GM23338 (cell line): ENCODE results near the gene ZBTB20. TPM values are rescaled to one million over a fixed set of nuclear protein-coding genes. Genes with fewer than 3 reads are reported as not detected.

Experiments used
- ATAC-seq: fragments of 200-7000 bp; cut with Tn5 transposase; 3 replicates; pipeline ENCODE4 v1.9.1; 2020
- DNase-seq: peaks from one replicate; pipeline ENCODE4 v3.0.0-alpha.2; 2015; ENCODE audit warnings: low spot score
- H2AFZ ChIP-seq: fragments of 200-600 bp; sonication (generic); 2 replicates; pipeline ENCODE4 v1.8.0; 2016; ENCODE audit warnings: antibody characterized with exemption, mild to moderate bottlenecking, moderate library complexity
- H3F3A ChIP-seq: fragments of 200-600 bp; sonication (generic); replicated peaks from 2 replicates; pipeline ENCODE4 v1.8.0; 2017; ENCODE audit warnings: antibody characterized with exemption, mixed run types, low read depth
- H3K27ac ChIP-seq: fragments of 200-600 bp; sonication (generic); 2 replicates; pipeline ENCODE4 v1.6.1; 2016; ENCODE audit warnings: low read depth
- H3K27me3 ChIP-seq: fragments of 200-600 bp; sonication (generic); 2 replicates; pipeline ENCODE4 v1.8.0; 2016; ENCODE audit warnings: mild to moderate bottlenecking, mixed run types, moderate library complexity; ENCODE audit not compliant: insufficient read depth
- H3K36me3 ChIP-seq: fragments of 200-600 bp; sonication (generic); 2 replicates; pipeline ENCODE4 v1.8.0; 2016; ENCODE audit warnings: mild to moderate bottlenecking; ENCODE audit not compliant: insufficient read depth
- H3K4me1 ChIP-seq: fragments of 200-600 bp; sonication (generic); 2 replicates; pipeline ENCODE4 v1.8.0; 2016; ENCODE audit warnings: mild to moderate bottlenecking, moderate library complexity; ENCODE audit not compliant: insufficient read depth
- H3K4me2 ChIP-seq: fragments of 200-600 bp; sonication (generic); 2 replicates; pipeline ENCODE4 v1.7.1; 2017; ENCODE audit warnings: mixed run types
- H3K4me3 ChIP-seq: fragments of 200-600 bp; sonication (generic); 2 replicates; pipeline ENCODE4 v1.6.1; 2016; ENCODE audit warnings: mixed run types
- H3K79me2 ChIP-seq: fragments of 200-600 bp; sonication (generic); replicated peaks from 2 replicates; pipeline ENCODE4 v1.8.0; 2017; ENCODE audit warnings: mild to moderate bottlenecking; ENCODE audit not compliant: insufficient read depth
- H3K9me2 ChIP-seq: fragments of 200-600 bp; sonication (generic); 2 replicates; pipeline ENCODE4 v1.8.0; 2017; ENCODE audit not compliant: insufficient read depth
- H4K20me1 ChIP-seq: fragments of 200-600 bp; sonication (generic); replicated peaks from 2 replicates; pipeline ENCODE4 v1.8.0; 2017; ENCODE audit warnings: mild to moderate bottlenecking; ENCODE audit not compliant: insufficient read depth
- H3K27ac Mint-ChIP-seq: 2 replicates; pipeline ENCODE4 v1.8.0; 2020; ENCODE audit warnings: inconsistent platforms, mild to moderate bottlenecking, moderate library complexity, mixed read lengths
- H3K27me3 Mint-ChIP-seq: 3 replicates; pipeline ENCODE4 v1.8.0; 2022; ENCODE audit warnings: low read depth, mild to moderate bottlenecking, moderate library complexity, mixed read lengths, inconsistent platforms; ENCODE audit not compliant: insufficient read depth, poor library complexity
- H3K36me3 Mint-ChIP-seq: 3 replicates; pipeline ENCODE4 v1.8.0; 2021; ENCODE audit warnings: low read depth, mild to moderate bottlenecking, inconsistent platforms, moderate library complexity, mixed read lengths
- H3K4me1 Mint-ChIP-seq: 3 replicates; pipeline ENCODE4 v1.8.0; 2020; ENCODE audit warnings: mild to moderate bottlenecking, inconsistent platforms, mixed read lengths
- H3K4me3 Mint-ChIP-seq: 3 replicates; pipeline ENCODE4 v1.8.0; 2021; ENCODE audit warnings: moderate library complexity, mild to moderate bottlenecking, inconsistent platforms, mixed read lengths
- H3K9me3 Mint-ChIP-seq: 3 replicates; pipeline ENCODE4 v1.8.0; 2020; ENCODE audit warnings: moderate library complexity, mild to moderate bottlenecking, inconsistent platforms, mixed read lengths
- CREB1 ChIP-seq: fragments of 250-450 bp; sonication (Bioruptor Pico); IDR thresholded peaks from 2 replicates; pipeline ENCODE4 v1.5.0; 2020; ENCODE audit warnings: low read depth, mild to moderate bottlenecking, moderate library complexity
- EZH2 ChIP-seq: fragments of 200-600 bp; sonication (generic); IDR thresholded peaks from one replicate; pipeline ENCODE4 v1.8.0; 2017; ENCODE audit warnings: antibody characterized with exemption, mild to moderate bottlenecking, low read depth; ENCODE audit not compliant: unreplicated experiment
- EZH2phosphoT487 ChIP-seq: fragments of 200-600 bp; sonication (generic); IDR thresholded peaks from one replicate; pipeline ENCODE4 v1.8.1; 2018; ENCODE audit warnings: antibody characterized with exemption; ENCODE audit not compliant: unreplicated experiment
- JUNB ChIP-seq: IDR thresholded peaks from one replicate; pipeline ENCODE4 v1.6.1; 2016; ENCODE audit warnings: antibody characterized with exemption; ENCODE audit not compliant: unreplicated experiment
- NANOG ChIP-seq: IDR thresholded peaks from 2 replicates; pipeline ENCODE4 v1.6.1; 2016; ENCODE audit warnings: antibody characterized with exemption, borderline replicate concordance
- POLR2AphosphoS5 ChIP-seq: IDR thresholded peaks from 2 replicates; pipeline ENCODE4 v1.6.1; 2016; ENCODE audit warnings: antibody characterized with exemption, low read depth
- STAT1 ChIP-seq: IDR thresholded peaks from one replicate; pipeline ENCODE4 v1.6.1; 2016; ENCODE audit warnings: antibody characterized with exemption; ENCODE audit not compliant: unreplicated experiment
- ZNF114 ChIP-seq: fragments of 250-450 bp; sonication (Bioruptor Pico); IDR thresholded peaks from 2 replicates; pipeline ENCODE4 v1.5.0; 2020; ENCODE audit warnings: mild to moderate bottlenecking, moderate library complexity
- ZNF331 ChIP-seq: fragments of 250-450 bp; sonication (Bioruptor Pico); IDR thresholded peaks from 2 replicates; pipeline ENCODE4 v1.5.0; 2020; ENCODE audit warnings: low read depth, mild to moderate bottlenecking, moderate library complexity
- polyA plus RNA-seq: library from polyadenylated mRNA; unstranded; fragments of >200 nt; fragmentation: Nextera tagmentation; extraction: Ambion mirVana; gene quantifications from 2 replicates; pipeline ENCODE4 v1.2.1, GENCODE V29; 2016
- total RNA-seq: library from RNA; depleted of rRNA; stranded (reverse); fragments of >200 nt; shearing (Covaris generic); gene quantifications from 2 replicates; pipeline ENCODE4 v1.2.3, GENCODE V29; 2014
- TF ChIP-seq, protein P1 (sequence below): IDR thresholded peaks from one replicate; pipeline ENCODE4 v1.6.1; 2018; ENCODE audit warnings: antibody characterized with exemption; ENCODE audit not compliant: unreplicated experiment
- TF ChIP-seq, protein P2 (sequence below), 2 experiments: fragments of 200-600 bp in 1 of 2; sonication (generic) in 1 of 2; conservative IDR thresholded peaks; 2 replicates each; pipeline versions ENCODE4 v1.5.1 to v1.6.1; 2016 to 2017; ENCODE audit warnings: antibody characterized with exemption in 2 of 2, low read depth in 2 of 2, mild to moderate bottlenecking in 2 of 2, moderate library complexity in 1 of 2
- TF ChIP-seq, protein P3 (sequence below): fragments of 250-450 bp; sonication (Bioruptor Pico); IDR thresholded peaks from 2 replicates; pipeline ENCODE4 v1.5.0; 2020; ENCODE audit warnings: mild to moderate bottlenecking, moderate library complexity
- TF ChIP-seq, protein P4 (sequence below): IDR thresholded peaks from 2 replicates; pipeline ENCODE4 v1.6.1; 2016; ENCODE audit warnings: antibody characterized with exemption

The ZBTB20 gene
- total and polyA plus RNA-seq, 2 experiments from 2014 or later = 2.0 to 3.3 TPM

DNA sequence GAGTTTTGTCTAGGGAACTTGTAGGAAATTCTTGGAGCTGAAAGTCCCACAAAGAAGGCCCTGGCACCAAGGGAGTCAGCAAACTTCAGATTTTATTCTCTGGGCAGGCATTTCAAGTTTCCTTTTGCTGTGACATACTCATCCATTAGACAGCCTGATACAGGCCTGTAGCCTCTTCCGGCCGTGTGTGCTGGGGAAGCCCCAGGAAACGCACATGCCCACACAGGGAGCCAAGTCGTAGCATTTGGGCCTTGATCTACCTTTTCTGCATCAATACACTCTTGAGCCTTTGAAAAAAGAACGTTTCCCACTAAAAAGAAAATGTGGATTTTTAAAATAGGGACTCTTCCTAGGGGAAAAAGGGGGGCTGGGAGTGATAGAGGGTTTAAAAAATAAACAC lies 838.3 kb downstream of the ZBTB20 start:
- H3K4me1 ChIP-seq = no peaks in the 10 kb centered on the region
- Mint-ChIP-seq H3K9me3 (no peaks in the 10 kb centered on the region), H3K27ac (no peak overlapping the region), H3K27me3 (peaks cover 5% of the 10 kb centered on the region), H3K4me3 (no peak overlapping the region), H3K4me1 (no peaks in the 10 kb centered on the region), H3K36me3 (no peaks in the 10 kb centered on the region)
- no peaks in the 10 kb centered on the region for H3K79me2 ChIP-seq
- ATAC-seq = no peak
- H3K27me3 ChIP-seq = no peaks in the 10 kb centered on the region
- H4K20me1 ChIP-seq = no peaks in the 10 kb centered on the region
- peaks cover 22% of the 10 kb centered on the region for H3K9me2 ChIP-seq
- H2AFZ ChIP-seq = no peak overlapping the region; the same call in 1 of the 2 replicates
- H3F3A ChIP-seq = no peaks in the 10 kb centered on the region
- DNase-seq = no peak
- TF ChIP-seq ZNF331 (CRISPR knock-in tag) (no peak), POLR2AphosphoS5 (no peak), STAT1 (no peak), CREB1 (CRISPR knock-in tag) (no peak), EZH2 (no peak), ZNF114 (no peak), EZH2phosphoT487 (no peak), JUNB (no peak), NANOG (no peak)
- TF ChIP-seq, protein P1, sequence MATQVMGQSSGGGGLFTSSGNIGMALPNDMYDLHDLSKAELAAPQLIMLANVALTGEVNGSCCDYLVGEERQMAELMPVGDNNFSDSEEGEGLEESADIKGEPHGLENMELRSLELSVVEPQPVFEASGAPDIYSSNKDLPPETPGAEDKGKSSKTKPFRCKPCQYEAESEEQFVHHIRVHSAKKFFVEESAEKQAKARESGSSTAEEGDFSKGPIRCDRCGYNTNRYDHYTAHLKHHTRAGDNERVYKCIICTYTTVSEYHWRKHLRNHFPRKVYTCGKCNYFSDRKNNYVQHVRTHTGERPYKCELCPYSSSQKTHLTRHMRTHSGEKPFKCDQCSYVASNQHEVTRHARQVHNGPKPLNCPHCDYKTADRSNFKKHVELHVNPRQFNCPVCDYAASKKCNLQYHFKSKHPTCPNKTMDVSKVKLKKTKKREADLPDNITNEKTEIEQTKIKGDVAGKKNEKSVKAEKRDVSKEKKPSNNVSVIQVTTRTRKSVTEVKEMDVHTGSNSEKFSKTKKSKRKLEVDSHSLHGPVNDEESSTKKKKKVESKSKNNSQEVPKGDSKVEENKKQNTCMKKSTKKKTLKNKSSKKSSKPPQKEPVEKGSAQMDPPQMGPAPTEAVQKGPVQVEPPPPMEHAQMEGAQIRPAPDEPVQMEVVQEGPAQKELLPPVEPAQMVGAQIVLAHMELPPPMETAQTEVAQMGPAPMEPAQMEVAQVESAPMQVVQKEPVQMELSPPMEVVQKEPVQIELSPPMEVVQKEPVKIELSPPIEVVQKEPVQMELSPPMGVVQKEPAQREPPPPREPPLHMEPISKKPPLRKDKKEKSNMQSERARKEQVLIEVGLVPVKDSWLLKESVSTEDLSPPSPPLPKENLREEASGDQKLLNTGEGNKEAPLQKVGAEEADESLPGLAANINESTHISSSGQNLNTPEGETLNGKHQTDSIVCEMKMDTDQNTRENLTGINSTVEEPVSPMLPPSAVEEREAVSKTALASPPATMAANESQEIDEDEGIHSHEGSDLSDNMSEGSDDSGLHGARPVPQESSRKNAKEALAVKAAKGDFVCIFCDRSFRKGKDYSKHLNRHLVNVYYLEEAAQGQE = no peak
- TF ChIP-seq, protein P2, sequence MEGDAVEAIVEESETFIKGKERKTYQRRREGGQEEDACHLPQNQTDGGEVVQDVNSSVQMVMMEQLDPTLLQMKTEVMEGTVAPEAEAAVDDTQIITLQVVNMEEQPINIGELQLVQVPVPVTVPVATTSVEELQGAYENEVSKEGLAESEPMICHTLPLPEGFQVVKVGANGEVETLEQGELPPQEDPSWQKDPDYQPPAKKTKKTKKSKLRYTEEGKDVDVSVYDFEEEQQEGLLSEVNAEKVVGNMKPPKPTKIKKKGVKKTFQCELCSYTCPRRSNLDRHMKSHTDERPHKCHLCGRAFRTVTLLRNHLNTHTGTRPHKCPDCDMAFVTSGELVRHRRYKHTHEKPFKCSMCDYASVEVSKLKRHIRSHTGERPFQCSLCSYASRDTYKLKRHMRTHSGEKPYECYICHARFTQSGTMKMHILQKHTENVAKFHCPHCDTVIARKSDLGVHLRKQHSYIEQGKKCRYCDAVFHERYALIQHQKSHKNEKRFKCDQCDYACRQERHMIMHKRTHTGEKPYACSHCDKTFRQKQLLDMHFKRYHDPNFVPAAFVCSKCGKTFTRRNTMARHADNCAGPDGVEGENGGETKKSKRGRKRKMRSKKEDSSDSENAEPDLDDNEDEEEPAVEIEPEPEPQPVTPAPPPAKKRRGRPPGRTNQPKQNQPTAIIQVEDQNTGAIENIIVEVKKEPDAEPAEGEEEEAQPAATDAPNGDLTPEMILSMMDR (conservative IDR thresholded peaks at IDR 0.05; ENCODE audit: low read depth in 2 of 2) = no peak
- TF ChIP-seq, protein P3, sequence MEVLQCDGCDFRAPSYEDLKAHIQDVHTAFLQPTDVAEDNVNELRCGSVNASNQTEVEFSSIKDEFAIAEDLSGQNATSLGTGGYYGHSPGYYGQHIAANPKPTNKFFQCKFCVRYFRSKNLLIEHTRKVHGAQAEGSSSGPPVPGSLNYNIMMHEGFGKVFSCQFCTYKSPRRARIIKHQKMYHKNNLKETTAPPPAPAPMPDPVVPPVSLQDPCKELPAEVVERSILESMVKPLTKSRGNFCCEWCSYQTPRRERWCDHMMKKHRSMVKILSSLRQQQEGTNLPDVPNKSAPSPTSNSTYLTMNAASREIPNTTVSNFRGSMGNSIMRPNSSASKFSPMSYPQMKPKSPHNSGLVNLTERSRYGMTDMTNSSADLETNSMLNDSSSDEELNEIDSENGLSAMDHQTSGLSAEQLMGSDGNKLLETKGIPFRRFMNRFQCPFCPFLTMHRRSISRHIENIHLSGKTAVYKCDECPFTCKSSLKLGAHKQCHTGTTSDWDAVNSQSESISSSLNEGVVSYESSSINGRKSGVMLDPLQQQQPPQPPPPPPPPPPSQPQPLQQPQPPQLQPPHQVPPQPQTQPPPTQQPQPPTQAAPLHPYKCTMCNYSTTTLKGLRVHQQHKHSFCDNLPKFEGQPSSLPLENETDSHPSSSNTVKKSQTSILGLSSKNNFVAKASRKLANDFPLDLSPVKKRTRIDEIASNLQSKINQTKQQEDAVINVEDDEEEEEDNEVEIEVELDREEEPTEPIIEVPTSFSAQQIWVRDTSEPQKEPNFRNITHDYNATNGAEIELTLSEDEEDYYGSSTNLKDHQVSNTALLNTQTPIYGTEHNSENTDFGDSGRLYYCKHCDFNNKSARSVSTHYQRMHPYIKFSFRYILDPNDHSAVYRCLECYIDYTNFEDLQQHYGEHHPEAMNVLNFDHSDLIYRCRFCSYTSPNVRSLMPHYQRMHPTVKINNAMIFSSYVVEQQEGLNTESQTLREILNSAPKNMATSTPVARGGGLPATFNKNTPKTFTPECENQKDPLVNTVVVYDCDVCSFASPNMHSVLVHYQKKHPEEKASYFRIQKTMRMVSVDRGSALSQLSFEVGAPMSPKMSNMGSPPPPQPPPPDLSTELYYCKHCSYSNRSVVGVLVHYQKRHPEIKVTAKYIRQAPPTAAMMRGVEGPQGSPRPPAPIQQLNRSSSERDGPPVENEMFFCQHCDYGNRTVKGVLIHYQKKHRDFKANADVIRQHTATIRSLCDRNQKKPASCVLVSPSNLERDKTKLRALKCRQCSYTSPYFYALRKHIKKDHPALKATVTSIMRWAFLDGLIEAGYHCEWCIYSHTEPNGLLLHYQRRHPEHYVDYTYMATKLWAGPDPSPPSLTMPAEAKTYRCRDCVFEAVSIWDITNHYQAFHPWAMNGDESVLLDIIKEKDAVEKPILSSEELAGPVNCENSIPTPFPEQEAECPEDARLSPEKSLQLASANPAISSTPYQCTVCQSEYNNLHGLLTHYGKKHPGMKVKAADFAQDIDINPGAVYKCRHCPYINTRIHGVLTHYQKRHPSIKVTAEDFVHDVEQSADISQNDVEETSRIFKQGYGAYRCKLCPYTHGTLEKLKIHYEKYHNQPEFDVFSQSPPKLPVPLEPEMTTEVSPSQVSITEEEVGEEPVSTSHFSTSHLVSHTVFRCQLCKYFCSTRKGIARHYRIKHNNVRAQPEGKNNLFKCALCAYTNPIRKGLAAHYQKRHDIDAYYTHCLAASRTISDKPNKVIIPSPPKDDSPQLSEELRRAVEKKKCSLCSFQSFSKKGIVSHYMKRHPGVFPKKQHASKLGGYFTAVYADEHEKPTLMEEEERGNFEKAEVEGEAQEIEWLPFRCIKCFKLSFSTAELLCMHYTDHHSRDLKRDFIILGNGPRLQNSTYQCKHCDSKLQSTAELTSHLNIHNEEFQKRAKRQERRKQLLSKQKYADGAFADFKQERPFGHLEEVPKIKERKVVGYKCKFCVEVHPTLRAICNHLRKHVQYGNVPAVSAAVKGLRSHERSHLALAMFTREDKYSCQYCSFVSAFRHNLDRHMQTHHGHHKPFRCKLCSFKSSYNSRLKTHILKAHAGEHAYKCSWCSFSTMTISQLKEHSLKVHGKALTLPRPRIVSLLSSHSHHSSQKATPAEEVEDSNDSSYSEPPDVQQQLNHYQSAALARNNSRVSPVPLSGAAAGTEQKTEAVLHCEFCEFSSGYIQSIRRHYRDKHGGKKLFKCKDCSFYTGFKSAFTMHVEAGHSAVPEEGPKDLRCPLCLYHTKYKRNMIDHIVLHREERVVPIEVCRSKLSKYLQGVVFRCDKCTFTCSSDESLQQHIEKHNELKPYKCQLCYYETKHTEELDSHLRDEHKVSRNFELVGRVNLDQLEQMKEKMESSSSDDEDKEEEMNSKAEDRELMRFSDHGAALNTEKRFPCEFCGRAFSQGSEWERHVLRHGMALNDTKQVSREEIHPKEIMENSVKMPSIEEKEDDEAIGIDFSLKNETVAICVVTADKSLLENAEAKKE = no peak
- TF ChIP-seq, protein P4, sequence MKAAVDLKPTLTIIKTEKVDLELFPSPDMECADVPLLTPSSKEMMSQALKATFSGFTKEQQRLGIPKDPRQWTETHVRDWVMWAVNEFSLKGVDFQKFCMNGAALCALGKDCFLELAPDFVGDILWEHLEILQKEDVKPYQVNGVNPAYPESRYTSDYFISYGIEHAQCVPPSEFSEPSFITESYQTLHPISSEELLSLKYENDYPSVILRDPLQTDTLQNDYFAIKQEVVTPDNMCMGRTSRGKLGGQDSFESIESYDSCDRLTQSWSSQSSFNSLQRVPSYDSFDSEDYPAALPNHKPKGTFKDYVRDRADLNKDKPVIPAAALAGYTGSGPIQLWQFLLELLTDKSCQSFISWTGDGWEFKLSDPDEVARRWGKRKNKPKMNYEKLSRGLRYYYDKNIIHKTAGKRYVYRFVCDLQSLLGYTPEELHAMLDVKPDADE = no peak
- no peak overlapping the region for H3K4me3 ChIP-seq
- no peaks in the 10 kb centered on the region for H3K36me3 ChIP-seq
- H3K27ac ChIP-seq = no peak overlapping the region
- no peak overlapping the region for H3K4me2 ChIP-seq
